Stimulated activated CD8-positive, alpha-beta memory T cell treated with anti-CD3 and anti-CD28 coated beads, Interleukin-2, amount 100 ng/mL, for 1 hour (primary cell): ENCODE results near the gene PBX1.
"Not testable (repeated sequence)": the region's sequence is repeated elsewhere in the genome, so short reads cannot be mapped to it uniquely, and the experiment has no call there.

Experiments used
- DNase-seq, 2 donors: peaks; one replicate each; pipeline ENCODE4 v3.0.0-alpha.2; 2020; ENCODE audit warnings: low read depth in 2 of 2

The PBX1 gene

DNA sequence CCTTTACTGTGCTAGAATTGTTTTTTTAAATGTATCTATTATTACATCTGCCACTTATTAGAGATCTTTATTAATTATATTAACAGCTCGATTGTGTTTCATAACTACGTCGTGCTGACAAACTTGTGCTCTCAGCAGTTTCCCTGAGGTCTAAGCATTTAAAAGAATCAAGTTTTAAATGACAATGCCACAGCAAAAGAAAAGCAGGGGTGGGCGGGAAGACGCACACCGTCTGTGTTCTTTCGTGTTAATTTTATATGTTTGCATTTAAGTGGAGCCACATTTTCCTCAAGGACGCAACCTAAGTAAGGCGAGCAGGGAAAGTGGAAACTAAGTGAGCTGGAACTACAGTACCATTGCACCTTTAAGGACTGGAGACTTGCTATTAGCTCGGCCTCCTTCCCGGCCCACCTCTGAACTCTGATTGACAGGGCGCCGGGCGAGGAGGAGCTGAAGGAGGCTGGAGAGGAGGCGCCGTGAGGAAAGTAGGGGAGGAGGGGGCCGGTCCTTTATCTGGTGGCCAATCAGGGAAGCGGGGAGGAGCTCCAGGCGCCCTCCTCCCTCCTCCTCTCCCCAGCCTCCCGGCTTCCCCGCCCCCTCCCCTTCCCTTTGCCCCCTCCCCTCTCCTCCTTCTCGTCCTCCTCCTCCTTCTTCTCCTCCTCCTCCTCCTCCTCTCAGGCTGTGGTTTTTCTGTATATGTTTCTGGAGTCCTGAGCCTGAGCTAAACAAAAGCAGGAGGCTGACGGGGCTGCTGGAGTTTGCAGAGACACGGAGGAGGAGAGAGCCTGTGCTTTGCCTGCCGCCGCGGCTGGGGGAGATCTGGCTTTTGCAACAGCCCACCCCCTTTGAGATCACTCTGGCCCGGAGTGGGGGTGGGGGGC, at the start of gene PBX1:
PBX1 (plus strand) TSS at position 724 of the 881 bp plus-strand sequence.
- peak; percentile 47 for DNase-seq

GRCh38 chr1:164510435-164510834, 48.5 kb upstream of the PBX1 start:
- no peak for DNase-seq

DNA sequence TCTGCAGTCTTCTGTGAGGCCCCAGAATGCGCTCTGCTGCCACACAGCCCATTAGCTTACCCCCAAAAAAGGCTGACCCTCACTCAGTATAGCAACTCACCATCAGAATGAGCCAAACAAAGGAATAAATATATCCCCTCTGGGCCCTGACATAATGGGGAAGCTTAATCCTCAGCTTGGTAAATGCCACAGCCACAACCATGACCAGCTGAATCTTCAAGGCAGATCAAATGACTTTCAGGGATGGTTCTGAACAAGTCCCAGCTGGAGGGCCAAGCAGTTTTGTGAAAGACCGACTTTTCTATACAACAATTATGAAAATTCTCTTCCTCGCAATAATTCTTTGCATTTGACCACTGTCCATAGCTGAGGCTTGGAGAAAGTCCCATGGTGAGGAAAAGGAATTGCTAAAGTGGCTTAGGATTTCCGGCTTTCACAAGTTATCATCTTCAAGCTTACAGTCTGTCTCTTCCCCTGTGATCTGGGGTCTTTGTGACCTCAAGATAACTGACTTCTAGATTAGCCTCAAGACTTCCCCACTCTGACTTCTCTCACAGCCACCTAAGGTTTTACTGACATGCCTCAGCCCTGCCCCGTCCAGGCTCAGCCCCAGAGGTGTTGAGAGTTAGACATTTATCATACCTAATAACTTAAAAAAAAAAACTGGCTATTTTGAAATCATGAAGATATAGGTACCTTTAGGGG, 47.8 kb upstream of the PBX1 start:
- no peak for DNase-seq

DNA sequence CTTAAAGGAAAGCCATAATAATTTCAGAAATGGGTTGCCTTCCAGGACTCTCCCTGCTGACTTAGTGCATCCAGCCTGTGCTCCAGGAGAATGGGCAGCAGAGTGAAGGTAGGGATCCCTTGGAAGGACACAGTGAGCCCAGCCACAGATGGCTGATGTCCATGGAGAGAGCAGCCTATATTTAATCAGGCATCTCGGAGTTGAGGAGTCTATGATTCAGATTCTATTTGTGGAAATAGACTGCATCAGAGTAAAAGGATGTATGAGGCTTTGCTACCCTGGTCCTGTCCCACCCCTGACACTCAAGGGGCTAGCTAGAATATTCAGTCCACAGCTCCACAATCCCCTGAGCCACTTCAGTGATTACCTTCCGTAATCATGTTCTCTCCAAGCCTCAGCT, 43.8 kb upstream of the PBX1 start:
- no peak for DNase-seq

- no peak for DNase-seq
Measured at GRCh38 chr1:164515711-164516331, 43.2 kb upstream of the PBX1 start.

DNA sequence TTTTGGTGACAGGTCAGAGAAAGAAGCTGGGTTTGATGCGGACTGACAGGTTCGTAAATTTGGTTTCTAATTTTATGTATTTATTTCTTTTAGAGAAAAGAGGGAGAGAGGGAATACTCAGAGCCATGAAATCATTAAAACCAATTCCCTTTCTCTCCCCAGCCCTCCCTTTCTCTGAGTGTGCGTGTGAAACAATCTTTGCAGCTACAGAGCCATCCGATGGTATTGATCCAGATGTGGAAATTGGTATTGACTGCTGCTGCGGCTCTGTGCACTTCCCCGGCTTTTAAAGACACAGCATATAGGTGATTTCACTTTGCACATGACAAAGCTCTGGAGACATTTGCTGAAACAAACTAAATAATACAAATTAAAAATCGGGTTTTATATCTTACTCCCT, 42.4 kb upstream of the PBX1 start:
- DNase-seq = no peak

- DNase-seq = no peak
Measured at GRCh38 chr1:164518692-164519332, 40.2 kb upstream of the PBX1 start.

DNA sequence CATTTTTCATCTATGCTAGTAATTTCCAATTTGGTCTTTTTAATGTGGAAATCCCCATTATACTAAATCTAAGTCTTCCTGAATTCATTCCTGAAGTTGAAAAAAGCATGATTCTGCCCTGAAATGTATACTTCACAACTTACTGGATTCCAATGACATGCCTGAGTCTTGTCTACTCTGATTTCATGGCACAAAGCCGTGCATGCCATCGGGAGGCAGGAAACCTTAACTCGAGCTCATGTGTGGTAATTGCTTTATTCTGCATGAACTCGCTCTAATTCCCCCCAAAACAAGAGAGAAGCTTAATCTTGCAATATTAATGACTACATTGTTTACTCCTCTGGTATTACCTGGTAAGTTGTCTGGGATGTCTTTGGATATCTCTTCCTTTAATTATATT, 39.6 kb upstream of the PBX1 start:
- DNase-seq = no peak

DNA sequence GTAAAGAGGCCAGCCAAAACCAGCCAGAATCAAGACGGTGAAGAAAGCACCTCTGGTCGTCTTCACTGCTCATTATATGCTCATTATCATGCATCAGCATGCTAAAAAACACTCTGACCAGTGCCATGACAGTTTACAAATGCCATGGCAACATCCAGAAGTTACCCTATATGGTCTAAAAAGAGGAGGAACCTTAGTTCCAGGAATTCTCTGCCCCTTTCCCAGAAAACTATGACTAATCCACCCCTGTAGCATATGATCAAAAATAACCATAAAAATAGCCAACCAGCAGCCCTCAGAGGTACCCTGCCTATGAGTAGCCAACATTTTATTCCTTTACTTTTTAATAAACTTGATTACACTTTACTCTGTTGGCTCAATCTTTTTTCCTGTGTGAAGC, 34.2 kb upstream of the PBX1 start:
- DNase-seq = no peak

DNA sequence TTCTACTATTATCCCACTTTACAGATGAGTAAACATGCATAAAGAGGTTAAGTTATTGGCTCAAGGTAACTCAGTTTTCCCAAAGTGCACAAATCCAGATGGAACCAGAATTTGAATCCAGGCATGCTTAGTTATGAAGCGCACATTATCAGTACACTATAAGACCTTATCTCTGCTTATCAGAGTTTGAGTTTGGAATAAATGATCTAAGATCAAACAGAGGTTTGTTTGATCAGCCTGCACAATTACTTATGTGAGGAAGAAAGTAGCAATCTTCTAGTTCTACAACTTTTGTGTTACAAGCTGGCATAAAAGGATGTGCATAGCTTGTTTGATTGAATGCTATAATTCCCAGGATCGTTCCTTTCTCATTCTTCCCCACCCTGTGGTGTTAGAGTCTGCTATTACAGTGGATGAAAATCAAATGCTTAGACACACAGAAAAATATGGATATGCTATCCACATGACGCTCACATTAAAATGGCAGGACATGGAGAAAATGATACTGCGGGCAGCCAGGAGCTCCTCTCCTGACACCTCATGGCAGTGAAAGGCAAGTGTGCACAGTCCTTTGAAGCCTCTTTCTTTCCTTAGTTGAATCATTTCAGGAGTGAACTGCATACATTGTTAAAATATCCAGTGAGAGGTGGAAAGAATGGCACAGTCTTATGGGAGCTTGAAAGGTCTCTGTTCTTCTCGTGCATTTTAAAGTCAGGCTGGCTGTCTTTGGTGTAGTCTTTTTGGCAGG, 23.9 kb upstream of the PBX1 start:
- DNase-seq = no peak

DNA sequence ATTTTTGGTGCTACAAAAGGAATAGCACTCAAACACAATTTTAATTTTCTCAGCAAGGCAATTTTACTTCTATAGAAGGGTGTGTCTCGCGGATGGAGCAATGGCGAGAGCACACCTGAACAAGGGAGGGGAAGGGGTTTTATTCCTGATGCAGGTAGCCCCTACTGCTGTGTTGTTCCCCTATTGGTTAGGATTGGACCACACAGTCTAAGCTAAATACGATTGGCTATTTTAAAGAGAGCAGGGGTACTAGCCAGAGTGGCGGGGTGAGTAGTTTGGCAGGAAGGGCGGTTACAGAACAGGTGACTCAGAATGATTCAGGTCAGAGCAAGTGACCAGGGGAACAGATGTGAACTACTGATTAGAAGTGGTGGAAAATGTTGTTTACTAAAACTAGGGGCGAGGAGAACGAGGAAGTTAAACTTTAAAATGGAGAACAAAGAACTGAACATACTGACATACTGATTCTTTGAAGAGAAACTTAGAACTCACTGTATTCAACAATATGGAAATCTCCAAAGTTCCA, 6.5 kb upstream of the PBX1 start:
- DNase-seq = not testable (repeated sequence)

- DNase-seq = no peak
Measured at GRCh38 chr1:164557270-164557669, 1.7 kb upstream of the PBX1 start.

DNA sequence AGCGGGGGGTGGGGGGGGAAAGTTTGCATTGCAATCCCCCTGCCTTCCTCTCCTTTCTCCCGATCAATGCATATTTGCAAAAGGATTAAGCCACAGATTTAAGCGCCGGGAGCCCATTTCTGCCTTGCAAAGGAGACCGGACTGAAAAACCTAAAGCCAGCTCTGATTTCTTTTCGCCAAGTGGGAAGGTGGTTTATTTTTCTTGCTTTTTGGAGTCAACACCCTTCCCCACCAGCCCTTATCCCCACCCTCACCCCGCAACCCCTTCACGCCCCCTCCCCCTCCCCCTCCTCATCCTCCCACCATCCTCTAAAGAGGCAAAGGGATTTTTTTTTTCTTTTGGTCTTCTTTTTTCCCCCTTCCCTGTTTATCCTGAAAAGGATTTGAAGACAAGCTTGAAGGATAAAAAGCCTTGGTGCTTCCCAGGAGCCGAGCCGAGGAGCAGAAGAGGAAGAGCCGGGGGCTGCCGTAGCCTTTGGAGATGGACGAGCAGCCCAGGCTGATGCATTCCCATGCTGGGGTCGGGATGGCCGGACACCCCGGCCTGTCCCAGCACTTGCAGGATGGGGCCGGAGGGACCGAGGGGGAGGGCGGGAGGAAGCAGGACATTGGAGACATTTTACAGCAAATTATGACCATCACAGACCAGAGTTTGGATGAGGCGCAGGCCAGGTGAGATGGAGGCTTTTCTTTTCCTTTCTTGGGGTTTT, 513 bp downstream of the PBX1 start:
- DNase-seq = no peak

DNA sequence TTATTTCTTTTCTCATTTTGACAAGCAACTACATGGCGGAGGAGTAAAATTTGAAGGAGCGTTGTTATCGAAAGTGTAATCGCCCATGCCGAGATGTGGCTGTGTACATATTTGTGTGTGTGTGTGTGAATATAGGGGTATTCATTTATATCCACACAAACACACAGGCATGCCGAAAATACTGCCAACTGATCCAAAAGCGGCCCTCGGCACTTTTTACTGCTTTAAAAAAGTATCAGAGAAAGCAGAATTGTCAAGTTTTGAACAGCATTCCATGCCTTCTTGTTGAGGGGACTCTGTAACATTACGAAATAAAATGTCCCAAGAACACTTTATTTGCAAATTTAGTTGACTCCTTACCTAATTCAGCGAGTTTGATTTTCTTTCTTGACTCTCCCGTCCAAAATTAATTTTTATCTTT, 1.1 kb downstream of the PBX1 start:
- no peak for DNase-seq

DNA sequence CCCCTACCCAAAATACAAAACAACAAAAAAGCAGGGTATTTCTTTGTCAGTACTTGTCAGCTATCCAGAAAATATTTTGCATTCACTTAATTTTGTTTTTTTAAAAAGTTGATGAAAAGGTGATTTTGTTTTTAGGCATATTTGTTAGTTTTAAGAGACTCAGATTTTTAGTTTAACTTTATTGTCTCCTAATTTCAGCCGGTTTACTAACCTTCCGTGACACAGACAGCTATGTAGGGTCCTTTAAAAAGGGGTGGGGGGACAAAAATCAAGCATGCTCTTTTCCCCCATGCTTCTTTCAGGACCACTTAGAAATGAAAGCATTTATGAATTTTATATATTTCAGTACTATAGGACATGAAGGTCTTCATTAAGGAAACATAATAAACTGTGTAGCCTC, 1.6 kb downstream of the PBX1 start:
- no peak for DNase-seq

GRCh38 chr1:164561007-164561406, 2.0 kb downstream of the PBX1 start:
- DNase-seq = no peak

- no peak for DNase-seq
Measured at GRCh38 chr1:164561472-164561871, 2.5 kb downstream of the PBX1 start.

GRCh38 chr1:164562061-164562460, 3.1 kb downstream of the PBX1 start:
- DNase-seq = no peak

DNA sequence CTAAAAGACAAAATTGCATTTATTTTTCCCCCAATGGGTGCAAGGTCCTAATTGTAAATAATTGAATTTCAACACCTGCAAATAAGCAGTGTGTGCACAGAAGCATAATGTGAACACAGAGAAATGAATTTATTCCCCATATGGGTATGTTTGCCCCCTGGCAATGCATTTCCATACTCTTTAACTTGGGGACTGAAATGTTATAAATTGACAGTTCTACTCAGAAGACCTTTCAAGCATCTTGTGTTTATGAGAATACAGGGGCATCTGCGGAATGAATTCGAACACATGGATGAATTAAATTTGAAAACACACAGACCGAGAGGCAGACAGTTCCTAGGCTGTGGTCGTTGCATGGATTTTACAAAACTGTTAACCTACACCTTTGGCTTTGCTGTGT, 3.5 kb downstream of the PBX1 start:
- no peak for DNase-seq

GRCh38 chr1:164562947-164563520, 4.0 kb downstream of the PBX1 start:
- DNase-seq = no peak
